GM12801 (cell line): ENCODE measurements around the gene FILIP1.

Experiments used
- TF ChIP-seq, protein P1 (sequence below): IDR thresholded peaks from one replicate; pipeline ENCODE4 v1.5.1; 2011; ENCODE audit warnings: control low read depth; ENCODE audit not compliant: insufficient read length; ENCODE audit errors: extremely low read depth

FILIP1 gene

GRCh38 chr6:75492386-75493153 lies 1.0 kb downstream of the FILIP1 start:
- TF ChIP-seq, protein P1, sequence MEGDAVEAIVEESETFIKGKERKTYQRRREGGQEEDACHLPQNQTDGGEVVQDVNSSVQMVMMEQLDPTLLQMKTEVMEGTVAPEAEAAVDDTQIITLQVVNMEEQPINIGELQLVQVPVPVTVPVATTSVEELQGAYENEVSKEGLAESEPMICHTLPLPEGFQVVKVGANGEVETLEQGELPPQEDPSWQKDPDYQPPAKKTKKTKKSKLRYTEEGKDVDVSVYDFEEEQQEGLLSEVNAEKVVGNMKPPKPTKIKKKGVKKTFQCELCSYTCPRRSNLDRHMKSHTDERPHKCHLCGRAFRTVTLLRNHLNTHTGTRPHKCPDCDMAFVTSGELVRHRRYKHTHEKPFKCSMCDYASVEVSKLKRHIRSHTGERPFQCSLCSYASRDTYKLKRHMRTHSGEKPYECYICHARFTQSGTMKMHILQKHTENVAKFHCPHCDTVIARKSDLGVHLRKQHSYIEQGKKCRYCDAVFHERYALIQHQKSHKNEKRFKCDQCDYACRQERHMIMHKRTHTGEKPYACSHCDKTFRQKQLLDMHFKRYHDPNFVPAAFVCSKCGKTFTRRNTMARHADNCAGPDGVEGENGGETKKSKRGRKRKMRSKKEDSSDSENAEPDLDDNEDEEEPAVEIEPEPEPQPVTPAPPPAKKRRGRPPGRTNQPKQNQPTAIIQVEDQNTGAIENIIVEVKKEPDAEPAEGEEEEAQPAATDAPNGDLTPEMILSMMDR, result no peak

- TF ChIP-seq, protein P1, result no peak
Measured at GRCh38 chr6:75491291-75491690, 2.3 kb downstream of the FILIP1 start.

- TF ChIP-seq, protein P1, result no peak
Measured at GRCh38 chr6:75490706-75491105, 2.9 kb downstream of the FILIP1 start.

DNA sequence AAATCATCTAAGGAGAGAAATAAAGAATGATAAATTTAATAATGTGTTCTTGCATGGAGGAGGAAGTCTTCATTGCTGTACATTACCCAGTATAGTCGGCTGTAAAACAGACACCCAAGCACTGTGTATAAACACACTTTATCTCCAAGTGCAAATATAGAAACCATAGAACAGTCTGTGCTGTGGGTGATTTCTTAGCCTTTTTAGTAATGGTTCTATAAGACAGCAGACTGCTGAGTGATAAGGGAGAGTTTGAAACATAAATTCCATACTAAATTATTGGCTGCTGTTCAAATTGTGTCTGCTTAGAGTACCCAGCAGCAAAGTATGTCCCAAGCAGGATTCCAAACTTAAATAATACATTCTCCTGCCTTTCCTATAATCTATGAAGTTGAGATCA lies 4.6 kb downstream of the FILIP1 start:
- TF ChIP-seq, protein P1, result no peak

GRCh38 chr6:75488033-75488432 lies 5.6 kb downstream of the FILIP1 start:
- TF ChIP-seq, protein P1, result no peak

DNA sequence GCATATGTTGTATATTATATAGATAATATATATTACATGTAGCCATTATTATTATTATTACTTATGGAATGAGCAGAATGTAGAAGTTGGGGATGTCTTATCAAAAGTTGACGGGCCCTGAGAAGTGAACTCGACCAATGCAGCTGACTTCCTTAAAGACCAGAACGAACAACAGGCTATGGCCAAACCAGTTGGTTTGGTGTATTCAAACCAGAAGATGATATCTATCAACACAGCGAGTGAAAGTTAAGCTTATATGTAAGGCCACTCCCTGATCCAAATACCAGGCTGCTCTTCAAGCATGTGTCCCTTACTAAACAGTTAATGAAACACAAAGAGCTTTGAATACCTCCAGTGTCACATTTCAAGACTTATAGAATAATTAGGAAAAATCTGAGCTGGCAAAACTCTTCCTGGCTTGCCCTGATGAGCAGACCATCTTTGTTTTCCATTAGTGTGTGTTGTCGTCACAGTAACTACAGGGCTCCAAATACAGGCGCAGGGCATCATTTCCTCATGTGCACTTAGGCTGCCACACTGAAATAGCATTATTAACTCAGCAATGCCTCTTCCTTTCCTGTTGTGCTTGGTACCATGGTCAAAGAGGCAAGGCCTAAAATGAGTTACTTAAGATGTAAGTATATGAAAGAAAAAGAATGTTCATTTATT lies 6.6 kb downstream of the FILIP1 start:
- TF ChIP-seq, protein P1, result no peak

GRCh38 chr6:75484535-75484934 lies 9.1 kb downstream of the FILIP1 start:
- TF ChIP-seq, protein P1, result no peak
